ENCODE measurements around the gene FCRL3. TPM values are rescaled to one million over a fixed set of nuclear protein-coding genes. Genes with fewer than 3 reads are reported as not detected.

The FCRL3 gene
- total RNA-seq, 4 donors from 2014 or later: 0.19 to 0.29 TPM; not detected in 2

DNA sequence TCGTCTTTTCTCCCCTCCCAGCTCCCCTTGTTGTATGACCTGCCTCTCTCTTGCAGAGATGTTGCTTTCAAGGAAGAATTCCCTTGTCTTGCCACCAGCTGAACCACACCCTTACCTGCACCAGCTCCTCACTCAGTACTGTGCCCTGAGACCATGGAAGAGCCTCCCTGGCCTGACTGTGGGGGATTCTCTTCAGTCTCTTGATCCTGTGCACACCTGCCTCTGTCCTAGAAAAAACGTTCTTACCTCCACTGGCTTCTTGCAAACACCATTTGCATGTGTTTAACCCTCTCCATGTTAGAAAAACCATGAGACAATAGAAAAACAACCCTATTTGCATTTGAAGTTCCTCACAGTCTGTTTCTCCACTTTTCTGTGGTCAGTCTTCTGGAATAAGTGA, 59.4 kb downstream of the FCRL3 start:
- intact Hi-C loops (cut with DNase I): no loop called here
- no peak overlapping the region for H3K27ac ChIP-seq
- peaks cover 0 to 5% (median 0%) of the 10 kb centered on the region in 4 donors for H3K27me3 ChIP-seq
- no peak for TF ChIP-seq POLR2A (IDR thresholded peaks at IDR 0.05)
- TF ChIP-seq, protein P1, sequence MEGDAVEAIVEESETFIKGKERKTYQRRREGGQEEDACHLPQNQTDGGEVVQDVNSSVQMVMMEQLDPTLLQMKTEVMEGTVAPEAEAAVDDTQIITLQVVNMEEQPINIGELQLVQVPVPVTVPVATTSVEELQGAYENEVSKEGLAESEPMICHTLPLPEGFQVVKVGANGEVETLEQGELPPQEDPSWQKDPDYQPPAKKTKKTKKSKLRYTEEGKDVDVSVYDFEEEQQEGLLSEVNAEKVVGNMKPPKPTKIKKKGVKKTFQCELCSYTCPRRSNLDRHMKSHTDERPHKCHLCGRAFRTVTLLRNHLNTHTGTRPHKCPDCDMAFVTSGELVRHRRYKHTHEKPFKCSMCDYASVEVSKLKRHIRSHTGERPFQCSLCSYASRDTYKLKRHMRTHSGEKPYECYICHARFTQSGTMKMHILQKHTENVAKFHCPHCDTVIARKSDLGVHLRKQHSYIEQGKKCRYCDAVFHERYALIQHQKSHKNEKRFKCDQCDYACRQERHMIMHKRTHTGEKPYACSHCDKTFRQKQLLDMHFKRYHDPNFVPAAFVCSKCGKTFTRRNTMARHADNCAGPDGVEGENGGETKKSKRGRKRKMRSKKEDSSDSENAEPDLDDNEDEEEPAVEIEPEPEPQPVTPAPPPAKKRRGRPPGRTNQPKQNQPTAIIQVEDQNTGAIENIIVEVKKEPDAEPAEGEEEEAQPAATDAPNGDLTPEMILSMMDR (IDR thresholded peaks at IDR 0.05): no peak
- no peaks in the 10 kb centered on the region for H3K4me1 ChIP-seq
- H3K9me3 ChIP-seq: no peaks in the 10 kb centered on the region
- no peaks in the 10 kb centered on the region for H3K36me3 ChIP-seq
- H3K4me3 ChIP-seq: no peak overlapping the region
- DNase-seq: no peak
- 19 to 32% methylated on average over 2 of the region's 2 CpGs for WGBS, 2 donors

DNA sequence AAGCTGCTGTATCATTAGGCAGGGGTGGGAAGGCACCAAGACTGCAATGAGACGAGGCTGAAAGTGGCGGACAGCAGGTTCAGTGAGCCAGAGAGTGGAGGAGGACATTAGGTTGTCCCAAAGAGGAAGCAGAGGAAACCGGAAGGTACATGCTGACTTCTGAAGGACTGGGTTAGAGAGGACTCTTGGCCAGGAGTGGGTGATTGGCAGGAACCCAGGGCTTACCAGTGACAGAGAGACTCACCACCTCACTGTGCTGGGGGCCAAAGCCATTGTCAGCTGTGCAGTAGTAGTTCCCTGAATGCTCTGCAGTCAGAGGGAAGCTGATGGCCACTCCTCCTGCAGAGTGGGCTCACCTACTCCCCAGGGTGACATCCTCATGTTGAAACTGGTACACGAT, 60.8 kb downstream of the FCRL3 start:
- Histone ChIP-seq H3K9me3 (no peaks in the 10 kb centered on the region), H3K27ac (no peak overlapping the region), H3K27me3 (peaks cover 0 to 5% (median 0%) of the 10 kb centered on the region in 4 donors), H3K4me3 (no peak overlapping the region), H3K4me1 (no peaks in the 10 kb centered on the region), H3K36me3 (no peaks in the 10 kb centered on the region)
- intact Hi-C loops (cut with DNase I): no loop called here
- 34 to 56% methylated on average over 4 of the region's 4 CpGs for WGBS, 2 donors
- no peak for DNase-seq
- TF ChIP-seq POLR2A (IDR thresholded peaks at IDR 0.05): no peak

DNA sequence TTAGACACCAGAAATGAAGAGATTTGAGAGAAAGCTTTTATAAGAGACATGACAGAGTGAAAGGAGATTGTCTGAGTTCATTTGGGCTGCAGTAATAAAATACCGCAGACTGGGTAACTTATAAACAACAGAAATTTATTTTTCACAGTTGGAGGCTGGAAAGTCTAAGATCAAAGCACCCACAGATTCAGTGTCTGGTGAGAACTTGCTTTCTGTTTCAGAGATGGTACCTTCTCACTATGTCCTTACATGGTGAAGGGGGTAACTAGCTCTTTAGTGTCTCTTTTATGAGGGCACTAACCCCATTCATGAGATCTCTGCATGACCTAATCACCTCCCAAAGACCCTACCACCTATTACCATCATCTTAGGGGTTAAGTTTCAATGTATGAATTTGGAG, 71.8 kb downstream of the FCRL3 start:
- DNase-seq: no peak
- Histone ChIP-seq H3K27me3 (peaks cover 0 to 7% (median 0%) of the 10 kb centered on the region in 4 donors), H3K4me3 (no peak overlapping the region), H3K9me3 (no peaks in the 10 kb centered on the region), H3K36me3 (no peaks in the 10 kb centered on the region), H3K27ac (no peak overlapping the region), H3K4me1 (no peaks in the 10 kb centered on the region)
- 77 to 78% methylated on average over 1 of the region's 1 CpG for WGBS, 2 donors
- no peak for TF ChIP-seq POLR2A (IDR thresholded peaks at IDR 0.05)
- TF ChIP-seq, protein P1 (IDR thresholded peaks at IDR 0.05): no peak
- intact Hi-C loops (cut with DNase I): no loop called here

Other genes with a start within 250 kb of the FCRL3 start
- gene FCRL5, start 148.3 kb downstream of the FCRL3 start, total RNA-seq: 1 to 10 TPM in 1 of 4 donors, under 1 TPM in 3; 0.08 to 1.6 (median 0.23) TPM
- not detected for gene FCRL4, start 102.7 kb downstream of the FCRL3 start, total RNA-seq
- under 1 TPM in 2 of 4 donors, not detected in 2; 0.19 to 0.32 TPM for gene FCRL2, start 76.4 kb upstream of the FCRL3 start, total RNA-seq
- gene FCRL1, start 119.4 kb upstream of the FCRL3 start, total RNA-seq: not detected
- under 1 TPM in 1 of 4 donors, not detected in 3; 0.19 TPM for gene CD5L, start 141.0 kb upstream of the FCRL3 start, total RNA-seq